Hematopoietic multipotent progenitor cell treated with erythropoietin and hydrocortisone succinate and interleukin-3 and kit ligand, for 17 days (in vitro differentiated cells): ENCODE data around the gene RADIL.

Experiments used
- DNase-seq: peaks from one replicate; pipeline ENCODE4 v3.0.0-alpha.2; 2015; ENCODE audit warnings: low spot score

RADIL gene

GRCh38 chr7:4754433-4755010, 129.0 kb downstream of the RADIL start:
- DNase-seq = no peak

GRCh38 chr7:4753598-4754432, 129.7 kb downstream of the RADIL start:
- DNase-seq = peak; percentile 88

- no peak for DNase-seq
Measured at GRCh38 chr7:4751398-4751947, 132.0 kb downstream of the RADIL start.

GRCh38 chr7:4749798-4750197, 133.7 kb downstream of the RADIL start:
- DNase-seq = no peak

GRCh38 chr7:4749363-4749762, 134.2 kb downstream of the RADIL start:
- no peak for DNase-seq
